MM.1S (cell line): ENCODE data around the gene PGM1.

ENCODE experiments used
- DNase-seq: peaks from one replicate; pipeline ENCODE4 v3.0.0-alpha.2; 2015
- H2AFZ ChIP-seq: fragments of 300-600 bp; sonication (generic); 2 replicates; pipeline ENCODE4 v1.6.0; 2016; ENCODE audit warnings: antibody characterized with exemption, low read length
- H3F3A ChIP-seq: fragments of 300-600 bp; sonication (generic); 2 replicates; pipeline ENCODE4 v1.6.1; 2016; ENCODE audit warnings: mild to moderate bottlenecking, antibody characterized with exemption, low read length, moderate library complexity, mixed read lengths; ENCODE audit not compliant: insufficient read depth
- H3K27ac ChIP-seq: fragments of 300-600 bp; sonication (generic); 2 replicates; pipeline ENCODE4 v1.5.1; 2016; ENCODE audit warnings: mild to moderate bottlenecking, low read length
- H3K27me3 ChIP-seq: fragments of 300-600 bp; sonication (generic); replicated peaks from 2 replicates; pipeline ENCODE4 v1.6.0; 2016; ENCODE audit warnings: low read length; ENCODE audit not compliant: insufficient read depth
- H3K36me3 ChIP-seq: fragments of 300-600 bp; sonication (generic); replicated peaks from 2 replicates; pipeline ENCODE4 v1.6.1; 2016; ENCODE audit warnings: mild to moderate bottlenecking, low read length, mixed read lengths; ENCODE audit not compliant: insufficient read depth
- H3K4me1 ChIP-seq: fragments of 300-600 bp; sonication (generic); 2 replicates; pipeline ENCODE4 v1.6.1; 2016; ENCODE audit warnings: low read length, mixed read lengths
- H3K4me2 ChIP-seq: fragments of 300-600 bp; sonication (generic); 2 replicates; pipeline ENCODE4 v1.6.0; 2016; ENCODE audit warnings: low read depth, low read length
- H3K4me3 ChIP-seq: fragments of 300-600 bp; sonication (generic); 2 replicates; pipeline ENCODE4 v1.5.1; 2016; ENCODE audit warnings: low read length, mixed read lengths
- H3K79me2 ChIP-seq: fragments of 300-600 bp; sonication (generic); 2 replicates; pipeline ENCODE4 v1.6.1; 2016; ENCODE audit warnings: mixed run types, low read length, mixed read lengths
- H3K9ac ChIP-seq: fragments of 300-600 bp; sonication (generic); 2 replicates; pipeline ENCODE4 v1.6.1; 2016; ENCODE audit warnings: low read length, mixed read lengths
- H3K9me2 ChIP-seq: fragments of 300-600 bp; sonication (generic); replicated peaks from 2 replicates; pipeline ENCODE4 v1.6.1; 2016; ENCODE audit warnings: mild to moderate bottlenecking, low read length, mixed read lengths; ENCODE audit not compliant: insufficient read depth
- H3K9me3 ChIP-seq: fragments of 300-600 bp; sonication (generic); replicated peaks from 2 replicates; pipeline ENCODE4 v1.6.1; 2016; ENCODE audit warnings: mild to moderate bottlenecking, low read length, mixed read lengths; ENCODE audit not compliant: insufficient read depth
- H4K20me1 ChIP-seq: fragments of 300-600 bp; sonication (generic); 2 replicates; pipeline ENCODE4 v1.6.1; 2016; ENCODE audit warnings: mild to moderate bottlenecking, low read length, moderate library complexity, mixed read lengths; ENCODE audit not compliant: insufficient read depth
- CTCF ChIP-seq: fragments of 300-600 bp; sonication (generic); IDR thresholded peaks from 2 replicates; pipeline ENCODE4 v1.5.1; 2016; ENCODE audit warnings: antibody characterized with exemption, low read length, mixed read lengths
- EZH2 ChIP-seq: fragments of 300-600 bp; sonication (generic); optimal IDR thresholded peaks from 2 replicates; pipeline ENCODE3; 2017; ENCODE audit warnings: low read depth, mild to moderate bottlenecking, antibody characterized with exemption, low read length, mixed read lengths
- EZH2phosphoT487 ChIP-seq: fragments of 300-600 bp; sonication (generic); IDR thresholded peaks from 2 replicates; pipeline ENCODE4 v1.6.1; 2018; ENCODE audit warnings: antibody characterized with exemption, low read length

Gene PGM1

GRCh38 chr1:63548303-63548702, 44.9 kb upstream of the PGM1 start:
- no peak overlapping the region for H3K4me2 ChIP-seq
- no peaks in the 10 kb centered on the region for H3K27me3 ChIP-seq
- H4K20me1 ChIP-seq: no peaks in the 10 kb centered on the region
- no peak overlapping the region for H2AFZ ChIP-seq
- no peaks in the 10 kb centered on the region for H3K9me3 ChIP-seq
- no peak overlapping the region for H3K27ac ChIP-seq
- no peak for DNase-seq
- H3K9ac ChIP-seq: no peak overlapping the region
- no peaks in the 10 kb centered on the region; the same call in 1 of the 2 replicates for H3F3A ChIP-seq
- H3K9me2 ChIP-seq: no peaks in the 10 kb centered on the region
- TF ChIP-seq EZH2 (no peak), EZH2phosphoT487 (no peak), CTCF (no peak)
- H3K4me1 ChIP-seq: no peaks in the 10 kb centered on the region
- H3K36me3 ChIP-seq: no peaks in the 10 kb centered on the region
- H3K79me2 ChIP-seq: no peaks in the 10 kb centered on the region
- H3K4me3 ChIP-seq: no peak overlapping the region

- TF ChIP-seq EZH2 (no peak), CTCF (no peak), EZH2phosphoT487 (no peak)
- Histone ChIP-seq H3K4me1 (no peaks in the 10 kb centered on the region), H2AFZ (no peak overlapping the region), H3K4me2 (no peak overlapping the region), H3K9me3 (no peaks in the 10 kb centered on the region), H3K79me2 (no peaks in the 10 kb centered on the region), H3K9me2 (no peaks in the 10 kb centered on the region), H3K27ac (no peak overlapping the region), H3K4me3 (no peak overlapping the region), H3K9ac (no peak overlapping the region), H3F3A (no peaks in the 10 kb centered on the region; the same call in 1 of the 2 replicates), H3K36me3 (no peaks in the 10 kb centered on the region), H4K20me1 (no peaks in the 10 kb centered on the region), H3K27me3 (no peaks in the 10 kb centered on the region)
- no peak for DNase-seq
These were observed 44.3 kb upstream of the PGM1 start for GRCh38 chr1:63548877-63549276.

DNA sequence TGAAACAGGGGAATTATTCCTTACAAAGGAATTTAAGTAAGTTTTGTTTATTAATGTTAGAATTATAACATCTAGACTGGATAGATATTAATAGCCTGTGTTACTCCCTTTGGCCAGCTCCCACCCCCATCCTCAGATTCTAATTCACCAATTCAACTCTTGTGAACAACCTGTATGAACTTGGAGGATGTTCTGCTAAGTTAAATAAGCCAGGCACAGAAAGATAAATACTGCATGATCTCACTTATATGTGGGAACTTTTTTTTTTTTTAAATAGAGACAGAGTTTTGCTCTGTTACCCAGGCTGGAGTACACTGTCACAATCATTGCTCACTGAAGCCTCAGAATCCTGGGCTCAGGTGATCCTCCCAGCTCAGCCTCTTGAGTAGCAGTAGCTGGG, 37.7 kb upstream of the PGM1 start:
- Histone ChIP-seq H3K9me3 (no peaks in the 10 kb centered on the region), H3F3A (no peaks in the 10 kb centered on the region), H3K4me3 (no peak overlapping the region), H3K9ac (no peak overlapping the region), H3K79me2 (no peaks in the 10 kb centered on the region), H3K9me2 (no peaks in the 10 kb centered on the region), H3K4me1 (no peaks in the 10 kb centered on the region), H3K36me3 (no peaks in the 10 kb centered on the region), H4K20me1 (no peaks in the 10 kb centered on the region), H3K27me3 (no peaks in the 10 kb centered on the region), H3K4me2 (no peak overlapping the region), H3K27ac (no peak overlapping the region), H2AFZ (no peak overlapping the region)
- DNase-seq: no peak
- no peak for TF ChIP-seq EZH2phosphoT487
- no peak for TF ChIP-seq CTCF
- no peak for TF ChIP-seq EZH2
